GM21528 (cell line): ENCODE data around the gene B4GALT5.
"Not testable (repeated sequence)": the region's sequence is repeated elsewhere in the genome, so short reads cannot be mapped to it uniquely, and the experiment has no call there.

Source experiments
- ATAC-seq: cut with Tn5 transposase; IDR thresholded peaks from one replicate; pipeline ENCODE4 v1.9.1; 2021; ENCODE audit warnings: mild to moderate bottlenecking, moderate library complexity; ENCODE audit not compliant: unreplicated experiment, low FRiP score

The B4GALT5 gene

DNA sequence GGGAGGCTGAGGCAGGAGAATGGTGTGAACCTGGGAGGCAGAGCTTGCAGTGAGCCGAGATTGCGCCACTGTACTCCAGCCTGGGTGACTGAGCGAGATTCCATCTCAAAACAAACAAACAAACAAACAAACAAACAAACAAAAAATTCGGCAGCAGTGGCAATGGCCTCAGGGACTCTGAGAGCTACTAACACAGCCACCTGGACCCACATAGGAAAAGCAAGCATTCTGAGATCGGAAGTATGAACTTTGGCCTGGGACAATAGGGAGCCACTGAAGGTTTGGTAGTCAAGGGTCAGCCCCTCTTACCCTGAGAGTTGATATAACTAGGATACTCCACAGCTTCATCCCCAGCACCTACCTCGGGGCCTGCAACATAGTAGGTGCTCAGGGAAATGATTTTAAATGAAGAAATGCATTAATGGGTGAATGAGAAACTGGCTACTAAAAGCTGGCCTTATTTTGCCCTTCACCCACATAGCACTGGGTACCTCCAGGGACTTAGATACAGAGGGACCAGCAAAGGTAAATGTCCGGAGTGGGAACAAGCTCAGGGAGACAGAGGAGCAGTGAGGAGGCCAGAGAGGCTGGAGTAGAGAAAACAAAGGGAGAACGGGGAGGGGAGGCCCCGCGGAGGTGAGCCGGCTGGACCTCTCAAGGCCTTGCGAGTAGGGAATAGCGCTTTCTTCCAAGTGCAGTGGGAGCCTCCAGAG is 99.2 kb downstream of the B4GALT5 start:
- ATAC-seq: no peak

DNA sequence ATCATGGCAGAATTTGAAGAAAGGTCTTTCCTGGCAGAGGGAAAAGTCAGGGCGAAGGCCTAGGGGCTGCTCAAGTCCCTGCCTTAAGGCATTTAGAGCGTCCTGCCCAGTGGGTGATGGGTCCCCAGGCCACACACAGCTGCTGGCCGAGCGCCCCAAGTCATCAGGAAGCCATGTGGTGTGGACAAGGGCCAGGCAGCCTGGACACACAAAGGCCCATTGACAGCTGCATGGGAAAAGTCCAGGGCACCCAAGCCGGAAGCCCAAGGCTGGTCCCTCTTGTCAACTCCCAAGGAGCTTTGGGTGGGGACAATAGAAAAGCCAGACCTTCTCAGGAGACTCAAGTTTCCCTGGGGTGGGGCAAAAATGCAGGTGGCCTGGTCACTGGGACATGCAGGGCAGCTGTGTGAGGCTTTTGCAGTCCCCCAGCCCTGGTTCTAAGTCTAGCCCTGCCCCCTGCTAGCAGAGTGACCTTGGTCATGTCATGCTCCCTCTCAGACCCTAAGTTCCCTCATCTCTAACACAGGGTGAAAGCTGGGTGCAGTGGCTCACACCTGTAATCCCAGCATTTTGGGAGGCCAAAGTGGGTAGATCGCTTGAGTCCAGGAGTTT is 101.4 kb downstream of the B4GALT5 start:
- ATAC-seq: no peak

DNA sequence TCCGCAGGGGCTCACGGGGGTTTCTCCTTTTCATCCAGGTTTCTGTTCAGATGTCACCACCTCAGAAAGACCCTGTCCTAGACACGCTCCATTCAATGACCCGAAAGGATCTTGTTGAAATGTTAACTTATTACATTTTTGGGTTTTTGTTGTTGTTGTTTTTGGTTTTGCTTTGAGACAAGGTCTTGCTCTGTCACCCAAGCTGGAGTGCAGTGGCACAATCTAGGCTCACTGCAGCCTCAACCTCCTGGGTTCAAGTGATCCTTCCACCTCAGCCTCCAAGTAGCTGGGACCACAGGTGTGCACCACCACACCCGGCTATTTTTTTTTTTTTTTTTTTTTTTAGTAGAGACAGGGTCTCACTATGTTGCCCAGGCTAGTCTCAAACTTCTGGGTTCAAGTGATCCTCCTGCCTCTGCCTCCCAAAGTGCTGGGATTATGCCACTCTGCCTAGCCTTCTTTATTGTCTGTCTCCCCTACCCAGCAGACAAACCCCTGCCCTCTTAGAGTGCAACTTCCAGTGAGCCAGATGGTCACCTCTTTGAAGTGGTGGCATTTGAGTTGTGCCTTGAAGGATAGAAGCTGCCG is 102.0 kb downstream of the B4GALT5 start:
- not testable (repeated sequence) for ATAC-seq

DNA sequence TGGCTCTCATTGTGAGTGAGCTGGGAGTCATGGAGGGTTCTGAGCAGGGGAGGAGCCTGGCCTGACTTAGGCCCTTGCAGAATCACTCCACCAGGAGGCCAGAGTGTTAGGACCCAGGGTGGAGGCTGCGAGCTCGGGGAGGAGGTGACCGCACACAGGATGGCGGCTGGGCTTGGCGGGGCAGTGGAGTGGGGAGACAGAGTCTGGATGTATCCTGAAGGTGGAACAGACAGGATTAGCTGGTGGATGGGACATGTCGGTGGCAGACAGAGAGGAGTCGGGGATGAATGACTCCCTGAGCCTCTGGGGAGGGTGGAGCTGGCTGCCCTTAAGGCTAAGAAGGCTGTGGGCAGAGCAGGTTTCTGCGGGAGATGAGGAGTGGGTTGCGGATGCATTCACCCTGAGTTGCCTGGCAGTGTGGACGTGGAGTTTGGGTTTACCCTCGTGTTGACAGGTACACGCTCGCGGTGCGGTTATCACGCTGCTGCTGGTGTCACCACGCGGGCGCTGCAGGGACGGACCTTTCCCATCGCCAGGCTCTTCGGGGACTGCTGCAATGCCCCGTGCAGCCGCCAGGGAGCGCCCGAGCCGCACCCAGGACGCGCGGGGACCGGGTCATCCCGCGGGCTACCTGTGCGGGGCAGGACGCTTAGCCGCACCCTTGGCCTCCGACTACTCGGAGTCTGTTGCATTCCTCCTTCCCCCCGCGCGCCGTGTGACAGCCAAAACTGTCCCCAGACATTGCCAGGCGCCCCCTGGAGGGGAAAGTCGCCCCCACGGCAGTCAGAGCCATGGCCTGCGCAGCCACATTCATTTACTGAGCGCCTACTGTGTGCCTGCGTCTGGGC is 102.8 kb downstream of the B4GALT5 start:
- no peak for ATAC-seq

DNA sequence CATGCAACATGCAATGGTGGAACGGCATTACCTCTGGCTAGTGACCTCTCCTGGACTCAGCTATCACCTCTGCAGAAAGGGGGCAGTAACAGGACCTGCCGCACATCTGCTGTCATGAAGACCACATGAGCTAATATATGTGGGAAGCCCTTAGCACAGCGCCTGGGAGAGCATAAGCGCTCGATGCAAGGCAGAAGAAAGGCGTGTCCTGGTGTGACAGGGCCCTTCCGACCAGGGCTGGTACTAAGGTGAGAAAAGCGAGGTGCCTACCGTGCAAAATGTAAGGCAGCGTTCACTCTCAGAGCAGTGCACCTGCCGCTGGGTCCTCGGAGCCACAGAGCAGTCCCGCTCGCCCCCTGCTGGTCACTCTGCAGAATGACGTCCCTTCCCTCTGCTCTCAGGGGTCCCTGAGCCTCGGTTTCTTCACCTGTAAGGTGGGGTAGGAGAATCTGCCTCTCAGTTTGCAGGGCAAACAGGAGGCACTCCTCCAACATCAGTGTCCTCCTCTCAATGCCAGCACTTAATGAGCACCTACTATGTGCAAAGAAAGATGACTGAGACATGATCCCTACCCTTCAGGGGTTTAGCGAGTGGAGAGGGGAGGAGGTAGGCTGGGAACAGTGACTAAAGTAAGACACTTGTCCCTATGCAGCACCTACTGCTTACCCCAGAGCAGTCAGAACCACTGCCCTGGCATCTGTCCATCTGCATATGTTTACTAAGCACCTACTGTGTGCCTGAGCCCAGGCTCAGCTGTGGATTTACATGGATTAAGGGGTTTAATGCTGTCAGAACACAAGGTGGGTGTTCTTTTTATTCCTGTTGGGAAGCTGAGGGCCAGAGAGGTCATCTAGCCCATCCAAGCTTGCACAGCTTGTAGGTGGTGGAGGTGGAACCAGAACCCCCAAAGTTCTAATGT is 104.7 kb downstream of the B4GALT5 start:
- ATAC-seq: no peak

DNA sequence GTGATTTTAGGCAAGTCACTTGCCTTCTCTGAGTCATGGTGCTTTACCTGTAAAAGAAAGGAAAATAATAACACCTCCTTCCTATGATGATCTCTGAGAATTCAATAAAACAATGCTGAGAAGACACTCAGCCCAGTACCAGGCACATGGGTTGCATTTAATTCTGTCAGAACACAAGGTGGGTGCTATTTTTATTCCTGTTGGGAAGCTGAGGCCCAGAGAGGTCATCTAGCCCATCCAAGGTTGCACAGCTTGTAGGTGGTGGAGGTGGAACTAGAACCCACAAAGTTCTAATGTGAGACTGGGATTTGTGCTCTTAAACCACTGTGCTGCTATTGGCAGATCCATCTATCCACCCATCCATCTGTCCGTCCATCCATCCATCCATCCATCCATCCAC is 106.1 kb downstream of the B4GALT5 start:
- ATAC-seq: no peak

DNA sequence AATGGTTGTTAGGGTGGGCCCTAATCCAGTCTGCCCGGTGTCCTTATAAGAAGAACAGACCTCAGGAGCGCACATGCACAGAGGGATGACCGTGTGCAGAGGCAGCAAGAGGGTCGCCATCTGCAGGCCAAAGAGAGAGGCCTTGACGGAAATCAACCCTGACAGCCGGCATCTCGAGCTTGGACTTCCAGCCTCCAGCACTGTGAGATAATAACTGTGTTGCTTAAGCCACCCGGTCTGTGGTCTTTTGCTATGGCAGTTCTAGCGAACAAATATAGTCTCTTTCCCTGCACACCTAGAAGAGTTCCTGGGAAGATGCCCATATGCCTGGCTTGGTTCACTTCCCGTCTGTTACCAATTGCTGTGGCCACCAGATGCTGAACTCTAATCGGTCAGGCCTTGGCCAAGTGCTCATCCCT is 110.5 kb downstream of the B4GALT5 start:
- no peak for ATAC-seq

DNA sequence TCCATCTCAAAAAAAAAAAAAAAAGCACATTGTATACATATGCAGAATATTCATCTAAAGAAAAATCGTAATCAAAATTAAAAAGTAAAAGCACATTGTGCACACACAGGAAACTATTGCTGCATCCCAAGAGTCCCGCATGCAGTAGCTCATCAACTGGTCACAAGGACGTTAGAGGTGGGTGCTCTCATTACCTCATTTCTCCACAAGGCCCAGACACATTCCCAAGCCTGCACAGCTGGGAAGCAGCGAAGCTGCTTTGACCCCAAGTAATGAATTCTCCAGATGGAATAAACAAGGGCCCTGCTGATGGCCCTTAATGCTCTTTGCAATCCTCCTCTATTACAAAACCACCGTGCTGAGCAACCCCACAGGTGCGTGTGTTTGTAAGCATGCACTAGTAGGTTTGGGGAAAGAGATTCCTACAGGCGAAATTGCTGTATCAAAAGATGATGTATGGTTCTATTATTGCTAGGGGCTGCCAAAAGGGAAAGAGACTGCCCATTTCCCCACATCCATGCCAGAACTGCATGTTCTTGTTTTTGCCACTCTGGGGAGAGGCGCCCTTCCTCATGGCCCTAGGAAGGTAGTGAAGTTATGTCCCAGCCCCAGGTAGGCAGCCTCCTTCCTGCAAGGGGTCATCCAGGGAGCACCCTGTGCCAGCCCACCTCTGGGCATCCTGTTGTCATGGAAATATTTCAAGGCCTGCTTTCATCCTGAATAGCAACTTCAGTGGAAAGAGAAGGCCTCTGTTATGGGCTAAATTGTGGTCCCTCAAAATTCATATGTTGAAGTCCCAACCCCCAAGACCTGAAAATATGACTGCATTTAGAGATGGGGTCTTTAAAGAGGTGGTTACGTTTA is 111.1 kb downstream of the B4GALT5 start:
- no peak for ATAC-seq

DNA sequence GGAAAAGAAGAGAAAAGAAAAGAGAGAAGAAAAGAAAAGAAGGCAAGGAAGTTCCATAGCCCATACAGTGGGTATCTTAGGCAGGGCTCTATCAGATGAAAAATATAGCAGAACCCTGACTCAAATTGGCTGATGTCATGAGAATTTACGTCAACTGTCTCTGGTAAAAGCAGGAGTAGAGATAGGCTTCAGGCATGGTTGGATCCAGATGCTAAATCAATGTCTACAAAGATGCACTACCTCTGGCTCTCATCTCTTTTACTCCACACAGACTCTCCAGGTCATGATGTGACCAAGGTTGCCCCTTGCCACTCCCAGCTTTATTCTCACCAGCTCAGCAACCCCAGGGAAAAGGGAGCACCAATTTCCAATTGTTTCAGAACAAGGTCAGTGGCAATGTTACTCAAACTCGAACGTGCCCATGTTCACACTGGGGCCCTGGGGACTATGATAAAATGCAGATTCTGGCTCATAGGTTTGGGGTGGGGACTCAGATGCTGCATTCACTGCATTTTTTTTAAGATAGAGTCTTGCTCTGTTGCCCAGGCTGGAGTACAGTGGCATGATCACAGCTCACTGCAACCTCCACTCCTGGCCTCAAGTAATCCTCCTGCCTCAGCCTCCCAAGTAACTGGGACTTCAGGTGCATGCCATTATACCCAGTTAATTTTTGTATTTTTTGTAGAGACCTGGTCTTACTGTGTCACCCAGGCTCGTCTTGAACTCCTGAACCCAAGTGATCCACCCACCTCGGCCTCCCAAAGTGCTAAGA is 112.3 kb downstream of the B4GALT5 start:
- no peak for ATAC-seq

DNA sequence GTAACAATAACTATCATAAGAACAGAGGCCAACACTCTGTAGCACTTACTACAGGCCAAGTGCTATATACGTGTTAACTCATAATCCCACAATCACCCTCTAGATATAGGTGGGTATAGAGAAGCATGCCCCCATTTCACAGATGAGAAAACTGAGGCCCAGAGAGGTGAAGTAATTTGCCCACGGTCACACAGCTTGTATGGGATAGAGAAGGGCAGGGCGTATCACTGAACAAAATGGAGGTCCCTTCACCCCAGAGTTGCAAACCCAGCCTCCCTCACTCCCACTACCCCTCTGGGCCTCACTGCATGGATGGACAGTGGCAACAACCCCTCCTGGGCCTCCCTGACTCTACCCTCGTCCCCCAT is 113.9 kb downstream of the B4GALT5 start:
- ATAC-seq: no peak

DNA sequence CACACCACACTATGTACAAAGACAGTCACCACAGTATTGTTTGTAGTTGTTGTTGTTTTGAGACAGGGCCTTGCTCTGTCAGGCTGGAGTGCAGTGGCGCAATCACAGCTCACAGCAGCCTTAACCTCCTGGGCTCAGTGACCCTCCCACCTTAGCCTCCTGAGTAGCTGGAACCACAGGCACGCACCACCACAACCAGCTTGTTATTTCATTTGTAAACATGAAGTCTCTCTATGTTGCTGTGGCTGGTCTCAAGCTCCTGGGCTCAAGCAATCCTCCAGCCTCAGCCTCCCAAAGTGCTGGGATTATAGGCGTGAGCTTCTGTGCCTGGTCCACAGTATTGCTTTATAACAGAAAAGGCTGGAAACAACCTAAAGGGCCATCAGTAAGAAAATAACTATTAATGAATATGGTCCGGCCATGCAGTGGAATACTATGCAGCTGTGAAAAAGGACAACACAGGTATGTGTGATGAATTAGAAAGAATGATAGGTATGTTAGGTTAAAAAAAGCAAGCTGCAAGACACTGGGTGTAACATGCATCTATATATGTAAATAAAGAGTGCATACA is 115.8 kb downstream of the B4GALT5 start:
- ATAC-seq: no peak

DNA sequence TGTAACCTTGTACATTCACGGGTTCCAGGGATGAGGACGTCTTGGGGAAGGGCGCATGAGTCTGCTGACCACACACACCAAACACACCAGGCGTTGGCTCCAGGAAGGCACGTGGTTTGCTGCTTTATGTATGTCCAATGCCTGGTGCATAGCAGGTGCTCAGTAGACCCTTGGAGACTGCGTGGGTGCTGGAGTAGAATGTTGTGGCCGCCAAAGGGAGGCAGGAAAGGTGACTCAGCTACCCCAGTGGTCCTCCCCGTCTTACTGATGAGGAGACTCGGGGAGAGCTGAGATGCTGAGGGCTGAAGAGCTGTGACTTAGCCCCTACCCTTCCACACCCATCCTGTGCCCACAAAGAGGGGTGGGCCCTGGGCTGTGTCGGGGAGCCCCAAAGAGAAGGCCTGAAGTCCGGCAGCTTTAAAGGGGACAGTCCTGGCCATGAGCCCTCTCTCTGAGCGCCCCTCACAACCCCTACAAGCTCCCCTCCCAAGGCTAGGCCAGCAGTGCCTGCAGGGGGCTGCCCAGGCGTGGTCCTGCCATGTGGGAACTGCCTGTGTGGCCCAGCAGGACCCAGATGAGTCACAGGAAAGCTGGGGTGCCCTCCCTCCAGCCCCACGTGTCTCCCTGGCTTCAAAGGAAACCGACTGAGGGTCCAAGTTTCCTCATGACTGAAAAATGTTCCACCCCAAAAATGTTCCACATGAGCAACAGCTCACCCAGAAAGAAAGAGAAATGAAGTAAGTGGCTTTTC is 117.7 kb downstream of the B4GALT5 start:
- no peak for ATAC-seq

DNA sequence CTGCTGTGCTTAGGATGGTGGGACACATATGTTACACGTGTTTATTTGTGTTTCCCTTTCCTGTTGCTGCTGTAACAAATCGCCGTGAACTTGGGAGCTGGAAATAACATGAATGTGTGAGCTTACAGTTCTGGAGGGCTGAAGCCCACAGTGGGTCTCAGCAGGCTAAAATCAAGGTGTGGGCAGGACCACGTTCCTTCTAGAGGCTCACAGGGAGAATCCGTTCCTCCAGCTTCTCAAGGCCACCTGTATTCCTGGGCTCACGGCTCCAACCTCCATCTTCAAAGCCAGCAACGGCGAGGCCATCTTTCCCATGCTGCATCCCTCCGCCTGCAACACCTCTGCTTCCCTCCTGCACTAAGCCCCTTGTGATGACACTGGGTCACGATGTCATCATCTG is 118.3 kb downstream of the B4GALT5 start:
- no peak for ATAC-seq

DNA sequence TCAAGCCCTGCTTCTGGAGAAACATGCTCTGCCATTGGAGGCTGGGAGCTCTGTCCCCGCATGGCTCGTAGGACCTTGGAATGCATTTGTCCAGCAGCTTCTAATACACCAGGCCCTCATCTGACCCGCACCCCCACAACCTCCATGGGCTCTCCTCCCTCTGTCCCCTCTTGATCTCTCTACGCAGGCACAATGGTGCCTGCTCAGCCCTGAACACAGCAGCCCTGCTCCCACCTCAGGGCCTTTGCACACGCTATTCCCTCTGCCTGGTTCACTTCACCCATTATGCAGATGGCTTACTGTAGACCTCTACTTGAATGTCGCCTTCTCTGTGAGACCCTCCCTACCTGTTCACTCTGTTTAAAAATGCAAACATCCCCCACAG is 118.8 kb downstream of the B4GALT5 start:
- no peak for ATAC-seq

DNA sequence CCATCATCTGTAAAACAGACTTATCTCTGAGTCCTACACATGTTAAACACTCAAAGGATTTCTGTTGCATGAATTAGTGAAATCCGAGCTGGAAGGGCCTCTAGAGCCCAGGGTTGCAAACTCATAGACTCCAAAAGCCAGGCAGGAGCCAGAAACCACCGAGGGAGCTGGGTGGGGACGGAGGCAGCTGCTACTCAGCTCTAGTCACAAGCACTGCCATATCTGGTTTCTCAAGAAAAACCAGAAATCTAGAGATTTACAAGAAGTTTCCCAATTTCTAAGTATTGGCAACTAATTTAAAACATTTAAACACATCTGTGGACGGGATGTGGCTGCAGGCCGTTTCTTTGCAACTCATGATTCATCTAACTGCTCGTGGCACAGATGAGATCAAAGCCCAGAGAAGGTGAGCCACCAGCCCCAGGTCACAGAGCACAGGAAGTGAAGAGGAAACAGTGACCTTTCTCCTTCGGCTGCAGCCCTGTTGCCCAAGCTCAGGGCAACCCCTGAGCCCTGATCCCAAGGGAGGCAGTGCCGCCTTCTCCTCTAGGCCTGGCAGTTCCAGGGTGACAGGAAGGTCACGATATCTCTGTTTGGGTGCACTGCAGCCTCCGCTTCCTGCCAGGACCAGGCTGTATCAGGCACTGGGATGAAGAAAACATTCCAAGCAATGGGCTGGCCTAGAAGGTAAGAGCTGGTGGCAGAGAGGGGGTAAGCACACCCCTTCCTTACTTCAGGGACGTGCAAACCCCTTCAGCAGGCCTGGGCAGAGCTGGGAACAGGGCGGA is 119.3 kb downstream of the B4GALT5 start:
- ATAC-seq: no peak

DNA sequence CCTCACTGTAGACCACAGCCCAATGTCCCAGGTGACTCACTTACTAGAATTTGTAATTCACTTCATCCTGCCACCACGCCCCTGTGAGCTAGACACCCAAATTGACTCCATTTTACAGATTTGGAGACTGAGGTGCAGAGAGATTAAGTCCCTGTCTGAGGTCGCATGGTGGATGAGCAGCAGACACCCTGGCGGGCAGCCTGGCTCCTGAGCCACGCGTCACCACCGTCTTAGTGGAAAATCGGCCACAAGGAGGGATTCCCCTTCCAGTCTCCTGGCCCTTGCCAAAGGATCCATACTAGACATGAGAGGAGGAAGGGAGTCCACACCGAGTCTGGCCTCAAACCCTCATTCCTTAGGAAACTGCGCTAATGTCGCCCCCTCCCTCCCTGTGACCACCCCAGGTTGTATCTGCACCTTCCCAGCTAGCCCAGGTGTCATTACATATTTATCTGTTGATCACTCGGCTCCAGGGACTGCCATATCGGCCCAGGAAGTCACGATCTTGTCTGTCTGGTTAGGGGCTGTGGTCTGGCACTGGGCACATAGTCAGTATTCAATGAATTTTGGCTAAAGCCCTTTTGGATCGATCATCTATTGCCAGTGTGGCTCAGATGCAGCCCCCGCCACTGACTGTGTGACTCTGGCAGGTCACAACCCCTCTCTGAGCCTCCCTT is 120.1 kb downstream of the B4GALT5 start:
- no peak for ATAC-seq
